ENCODE data around the gene ITPK1.

ITPK1 gene

GRCh38 chr14:93002851-93003298 lies 112.8 kb downstream of the ITPK1 start:
- Histone ChIP-seq H3K9me3 (ENCODE audit: control insufficient read depth, insufficient read depth, low read length) (no peaks in the 10 kb centered on the region), H3K36me3 (ENCODE audit: insufficient read depth, low read length) (no peaks in the 10 kb centered on the region), H3K9ac (ENCODE audit: low read depth, low read length) (no peak overlapping the region), H3K4me1 (ENCODE audit: insufficient read depth, low read length) (no peaks in the 10 kb centered on the region)

DNA sequence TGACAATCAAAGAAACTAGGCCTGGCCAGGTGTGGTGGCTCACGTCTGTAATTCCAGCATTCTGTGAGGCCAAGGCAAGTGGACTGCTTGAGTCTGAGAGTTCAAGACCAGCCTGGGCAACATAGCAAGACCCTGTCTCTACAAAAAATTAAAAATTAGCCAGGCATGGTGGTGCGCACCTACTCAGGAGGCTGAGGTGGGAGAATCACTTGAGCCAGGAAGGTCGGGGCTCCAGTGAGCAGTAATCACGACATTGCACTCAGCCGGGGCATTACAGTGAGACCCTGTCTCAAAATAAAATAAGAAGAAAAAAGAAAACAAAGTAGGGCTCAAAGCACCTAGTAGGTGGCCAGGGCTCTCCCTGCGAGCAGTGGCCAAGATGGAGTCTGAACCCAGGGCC lies 113.7 kb downstream of the ITPK1 start:
- Histone ChIP-seq H3K4me1 (ENCODE audit: insufficient read depth, low read length) (no peaks in the 10 kb centered on the region), H3K9me3 (ENCODE audit: control insufficient read depth, insufficient read depth, low read length) (no peaks in the 10 kb centered on the region), H3K36me3 (ENCODE audit: insufficient read depth, low read length) (no peaks in the 10 kb centered on the region), H3K9ac (ENCODE audit: low read depth, low read length) (no peak overlapping the region)

GRCh38 chr14:92998946-92999345 lies 116.8 kb downstream of the ITPK1 start:
- H3K9me3 ChIP-seq (ENCODE audit: control insufficient read depth, insufficient read depth, low read length), result no peaks in the 10 kb centered on the region
- peaks cover 7% of the 10 kb centered on the region; the same call in 1 of the 2 replicates for H3K4me1 ChIP-seq (ENCODE audit: insufficient read depth, low read length)
- H3K36me3 ChIP-seq (ENCODE audit: insufficient read depth, low read length), result no peaks in the 10 kb centered on the region
- no peak overlapping the region for H3K9ac ChIP-seq (ENCODE audit: low read depth, low read length)

- H3K36me3 ChIP-seq (ENCODE audit: insufficient read depth, low read length), result no peaks in the 10 kb centered on the region; the same call in 1 of the 2 replicates
- no peaks in the 10 kb centered on the region for H3K9me3 ChIP-seq (ENCODE audit: control insufficient read depth, insufficient read depth, low read length)
- no peak overlapping the region for H3K9ac ChIP-seq (ENCODE audit: low read depth, low read length)
- H3K4me1 ChIP-seq (ENCODE audit: insufficient read depth, low read length), result peaks cover 7% of the 10 kb centered on the region; the same call in 1 of the 2 replicates
These were observed 118.2 kb downstream of the ITPK1 start for GRCh38 chr14:92997343-92998061.

- peaks cover 7% of the 10 kb centered on the region; the same call in 1 of the 2 replicates for H3K4me1 ChIP-seq (ENCODE audit: insufficient read depth, low read length)
- H3K36me3 ChIP-seq (ENCODE audit: insufficient read depth, low read length), result no peaks in the 10 kb centered on the region; the same call in 1 of the 2 replicates
These were observed 120.1 kb downstream of the ITPK1 start for GRCh38 chr14:92995620-92996019.

GRCh38 chr14:92994942-92995341 lies 120.8 kb downstream of the ITPK1 start:
- Histone ChIP-seq H3K4me1 (ENCODE audit: insufficient read depth, low read length) (peaks cover 7% of the 10 kb centered on the region; the same call in 1 of the 2 replicates), H3K9ac (ENCODE audit: low read depth, low read length) (no peak overlapping the region), H3K36me3 (ENCODE audit: insufficient read depth, low read length) (no peaks in the 10 kb centered on the region; the same call in 1 of the 2 replicates), H3K9me3 (ENCODE audit: control insufficient read depth, insufficient read depth, low read length) (no peaks in the 10 kb centered on the region)

More at GRCh38 chr14:92995620-92996019, 120.1 kb downstream of the ITPK1 start:
- Histone ChIP-seq H3K9ac (ENCODE audit: low read depth, low read length) (no peak overlapping the region), H3K9me3 (ENCODE audit: control insufficient read depth, insufficient read depth, low read length) (no peaks in the 10 kb centered on the region)

GRCh38 chr14:92994131-92994676 lies 121.5 kb downstream of the ITPK1 start:
- no peaks in the 10 kb centered on the region for H3K9me3 ChIP-seq (ENCODE audit: control insufficient read depth, insufficient read depth, low read length)
- no peaks in the 10 kb centered on the region; the same call in 1 of the 2 replicates for H3K36me3 ChIP-seq (ENCODE audit: insufficient read depth, low read length)
- H3K4me1 ChIP-seq (ENCODE audit: insufficient read depth, low read length), result peaks cover 7% of the 10 kb centered on the region; the same call in 1 of the 2 replicates
- no peak overlapping the region for H3K9ac ChIP-seq (ENCODE audit: low read depth, low read length)

- Histone ChIP-seq H3K9me3 (ENCODE audit: control insufficient read depth, insufficient read depth, low read length) (no peaks in the 10 kb centered on the region), H3K4me1 (ENCODE audit: insufficient read depth, low read length) (peaks cover 7% of the 10 kb centered on the region; the same call in 1 of the 2 replicates), H3K9ac (ENCODE audit: low read depth, low read length) (no peak overlapping the region), H3K36me3 (ENCODE audit: insufficient read depth, low read length) (no peaks in the 10 kb centered on the region; the same call in 1 of the 2 replicates)
These were observed 122.4 kb downstream of the ITPK1 start for GRCh38 chr14:92993302-92993701.

DNA sequence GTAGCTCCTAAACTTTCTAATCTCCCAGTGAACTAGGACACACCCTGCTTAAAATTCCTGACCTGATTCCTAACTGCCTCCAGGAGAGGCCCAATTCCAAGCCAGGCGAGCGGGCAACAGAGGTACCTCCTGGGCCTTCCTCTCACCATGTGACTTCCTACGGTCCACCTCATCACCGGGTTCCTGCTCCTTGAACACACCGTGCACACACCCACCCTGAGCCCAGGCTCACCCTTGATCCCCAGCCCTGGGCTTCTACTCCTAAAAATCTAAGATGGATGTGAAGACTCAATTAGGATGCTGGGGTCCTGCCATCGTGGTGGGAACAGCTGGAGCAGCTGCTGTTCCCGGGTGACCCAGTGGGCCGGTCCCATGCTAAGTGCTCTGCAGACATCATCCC lies 124.2 kb downstream of the ITPK1 start:
- Histone ChIP-seq H3K9ac (ENCODE audit: low read depth, low read length) (no peak overlapping the region), H3K4me1 (ENCODE audit: insufficient read depth, low read length) (peaks cover 7% of the 10 kb centered on the region; the same call in 1 of the 2 replicates), H3K36me3 (ENCODE audit: insufficient read depth, low read length) (no peaks in the 10 kb centered on the region; the same call in 1 of the 2 replicates), H3K9me3 (ENCODE audit: control insufficient read depth, insufficient read depth, low read length) (no peaks in the 10 kb centered on the region)

GRCh38 chr14:92990456-92991430 lies 125.0 kb downstream of the ITPK1 start:
- Histone ChIP-seq H3K4me1 (ENCODE audit: insufficient read depth, low read length) (peaks cover 6% of the 10 kb centered on the region; the same call in 1 of the 2 replicates), H3K9me3 (ENCODE audit: control insufficient read depth, insufficient read depth, low read length) (no peaks in the 10 kb centered on the region), H3K9ac (ENCODE audit: low read depth, low read length) (no peak overlapping the region), H3K36me3 (ENCODE audit: insufficient read depth, low read length) (no peaks in the 10 kb centered on the region; the same call in 1 of the 2 replicates)

DNA sequence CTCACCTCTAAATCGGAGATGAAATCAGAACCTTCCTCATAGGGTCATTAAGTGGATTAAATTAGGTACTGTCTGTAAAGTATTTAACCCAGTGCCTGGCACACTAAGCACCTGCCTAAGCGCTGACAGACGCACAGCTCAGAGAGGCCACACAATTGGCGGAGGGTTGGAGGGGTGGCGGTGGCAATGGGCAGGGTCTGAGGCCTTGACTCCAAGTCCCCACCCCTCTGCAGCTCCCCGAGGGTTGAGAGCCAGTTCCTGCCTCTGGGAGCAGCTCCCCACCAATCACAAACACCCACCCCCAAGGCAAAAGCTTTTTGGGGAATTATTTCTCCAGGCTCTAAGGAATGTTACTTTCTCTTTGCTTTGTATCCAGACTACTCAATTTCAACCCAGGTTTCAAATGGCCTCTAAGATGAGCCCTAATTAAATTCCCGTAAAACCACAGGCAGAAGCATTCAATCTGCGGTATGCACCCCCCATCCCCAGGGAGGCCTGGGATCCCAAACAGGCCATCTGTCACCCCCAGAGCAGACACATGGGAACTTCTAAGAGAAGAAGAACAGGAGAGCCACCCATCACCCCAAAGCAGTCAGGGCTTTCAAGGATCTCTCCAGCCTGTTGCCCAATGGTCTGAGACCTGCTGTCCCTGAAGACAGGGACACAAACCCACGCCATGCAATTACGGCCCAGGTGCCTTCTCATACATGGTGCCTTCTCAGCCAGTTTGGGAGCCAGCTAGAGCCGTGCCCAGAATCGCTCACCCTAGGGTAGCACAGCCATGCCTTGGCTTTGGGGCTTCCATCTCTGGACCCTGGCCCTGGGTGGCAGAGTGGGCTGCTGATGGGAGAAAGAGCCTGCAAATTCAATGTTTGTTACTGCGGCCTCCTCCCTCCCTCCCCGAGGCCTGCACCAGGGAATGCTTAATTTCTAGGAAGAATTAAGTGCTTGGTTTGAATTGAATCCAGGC lies 126.7 kb downstream of the ITPK1 start:
- no peaks in the 10 kb centered on the region; the same call in 1 of the 2 replicates for H3K36me3 ChIP-seq (ENCODE audit: insufficient read depth, low read length)
- H3K9ac ChIP-seq (ENCODE audit: low read depth, low read length), result no peak overlapping the region
- H3K9me3 ChIP-seq (ENCODE audit: control insufficient read depth, insufficient read depth, low read length), result no peaks in the 10 kb centered on the region
- no peaks in the 10 kb centered on the region; the same call in 1 of the 2 replicates for H3K4me1 ChIP-seq (ENCODE audit: insufficient read depth, low read length)

DNA sequence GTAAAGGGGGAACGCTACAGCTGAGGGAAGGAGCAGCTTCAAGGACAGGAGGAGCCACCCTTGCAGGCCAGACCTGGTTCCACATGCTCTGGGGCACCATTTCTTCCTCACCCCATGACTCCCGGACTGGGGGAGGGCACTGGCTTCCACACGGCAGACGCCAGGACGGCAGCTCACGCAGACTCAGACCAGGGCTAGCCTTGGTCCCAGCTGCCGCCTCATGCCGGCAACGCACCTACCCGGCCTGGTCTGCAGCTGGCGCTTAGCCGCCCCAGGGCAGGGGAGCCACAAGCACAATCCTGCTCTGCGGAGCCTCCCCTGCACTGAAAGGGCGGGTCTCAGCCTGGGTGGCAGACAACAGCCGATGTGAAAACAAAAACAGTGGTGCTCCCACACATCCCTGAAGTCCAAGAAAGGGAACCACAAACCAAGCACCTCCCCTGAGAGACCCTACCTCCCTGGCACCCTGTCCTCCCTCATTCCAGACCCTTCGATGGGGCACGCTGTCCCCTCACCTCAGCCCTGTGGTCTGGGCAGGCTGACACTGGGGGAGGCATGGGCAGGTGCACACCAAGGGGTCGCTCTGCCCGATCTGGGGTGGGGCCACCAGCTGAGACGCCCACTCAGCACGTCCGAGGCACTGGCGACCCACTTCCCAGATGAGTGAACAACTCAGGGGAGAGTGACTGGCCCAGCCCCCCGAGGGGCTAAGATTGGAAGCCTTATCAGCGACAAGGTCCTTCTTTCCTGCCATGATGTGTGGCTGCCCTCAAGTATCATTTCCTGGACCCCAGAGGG lies 127.8 kb downstream of the ITPK1 start:
- Histone ChIP-seq H3K4me1 (ENCODE audit: insufficient read depth, low read length) (no peaks in the 10 kb centered on the region; the same call in 1 of the 2 replicates), H3K9me3 (ENCODE audit: control insufficient read depth, insufficient read depth, low read length) (no peaks in the 10 kb centered on the region)

More for the DNA sequence above, 127.8 kb downstream of the ITPK1 start:
- Histone ChIP-seq H3K36me3 (ENCODE audit: insufficient read depth, low read length) (no peaks in the 10 kb centered on the region), H3K9ac (ENCODE audit: low read depth, low read length) (no peak overlapping the region)

Measured in ES-I3 (cell line).